Measurements from ENCODE around the gene BFSP1. TPM values are rescaled to one million over a fixed set of nuclear protein-coding genes. Genes with fewer than 3 reads are reported as not detected.

Gene BFSP1
- polyA plus RNA-seq, 3 donors = 3.9 to 4.5 (median 3.9) TPM

- no peak for DNase-seq (ENCODE audit: low read depth in 3 of 3, low spot score in 2 of 3)
Observed at GRCh38 chr20:17469246-17470030, 61.7 kb downstream of the BFSP1 start.

DNA sequence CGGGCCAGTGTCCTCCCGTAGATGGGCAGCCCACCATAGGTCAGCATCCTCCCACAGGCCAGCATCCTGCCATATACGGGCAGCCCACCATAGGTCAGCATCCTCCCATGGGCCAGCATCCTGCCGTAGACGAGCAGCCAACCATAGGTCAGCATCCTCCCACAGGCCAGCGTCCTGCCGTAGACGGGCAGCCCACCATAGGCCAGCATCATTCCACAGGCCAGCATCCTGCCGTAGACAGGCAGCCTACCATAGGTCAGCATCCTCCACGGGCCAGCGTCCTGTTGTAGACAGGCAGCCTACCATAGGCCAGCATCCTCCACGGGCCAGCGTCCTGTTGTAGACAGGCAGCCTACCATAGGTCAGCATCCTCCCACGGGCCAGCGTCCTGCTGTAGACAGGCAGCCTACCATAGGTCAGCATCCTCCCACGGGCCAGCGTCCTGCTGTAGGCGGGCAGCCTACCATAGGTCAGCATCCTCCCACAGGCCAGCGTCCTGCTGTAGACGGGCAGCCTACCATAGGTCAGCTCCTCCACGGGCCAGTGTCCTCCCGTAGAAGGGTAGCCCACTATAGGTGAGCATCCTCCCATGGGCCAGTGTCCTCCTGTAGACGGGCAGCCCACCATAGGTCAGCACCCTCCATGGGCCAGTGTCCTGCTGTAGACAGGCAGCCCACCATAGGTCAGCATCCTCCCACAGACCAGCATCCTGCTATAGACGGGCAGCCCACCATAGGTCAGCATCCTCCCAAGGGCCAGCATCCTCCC is 62.9 kb downstream of the BFSP1 start:
- no peak for DNase-seq (ENCODE audit: low read depth in 3 of 3, low spot score in 2 of 3)

- DNase-seq (ENCODE audit: low read depth in 3 of 3, low spot score in 2 of 3) = no peak
Observed at GRCh38 chr20:17467120-17467655, 64.0 kb downstream of the BFSP1 start.

DNA sequence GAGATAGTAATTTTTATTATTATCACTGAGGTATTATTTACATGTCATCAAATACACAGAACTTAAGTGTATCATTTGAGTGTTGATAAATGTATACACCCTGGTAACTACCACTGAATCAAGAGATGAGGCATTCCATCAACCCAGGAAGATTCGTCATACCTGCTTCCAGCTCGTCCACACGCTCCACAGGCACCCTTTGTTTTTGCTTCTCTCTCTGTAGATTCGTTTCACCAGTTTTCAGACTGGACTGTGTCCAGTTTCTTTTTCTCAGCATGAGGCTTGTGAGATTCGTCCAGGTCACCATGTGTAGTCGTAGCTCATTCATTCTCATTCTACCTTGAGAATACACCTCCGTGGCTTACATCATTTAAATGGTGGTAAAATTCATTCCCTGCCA is 64.5 kb downstream of the BFSP1 start:
- DNase-seq (ENCODE audit: low read depth in 3 of 3, low spot score in 2 of 3) = no peak

- DNase-seq (ENCODE audit: low read depth in 3 of 3, low spot score in 2 of 3) = no peak
Observed at GRCh38 chr20:17465236-17465635, 65.9 kb downstream of the BFSP1 start.

DNA sequence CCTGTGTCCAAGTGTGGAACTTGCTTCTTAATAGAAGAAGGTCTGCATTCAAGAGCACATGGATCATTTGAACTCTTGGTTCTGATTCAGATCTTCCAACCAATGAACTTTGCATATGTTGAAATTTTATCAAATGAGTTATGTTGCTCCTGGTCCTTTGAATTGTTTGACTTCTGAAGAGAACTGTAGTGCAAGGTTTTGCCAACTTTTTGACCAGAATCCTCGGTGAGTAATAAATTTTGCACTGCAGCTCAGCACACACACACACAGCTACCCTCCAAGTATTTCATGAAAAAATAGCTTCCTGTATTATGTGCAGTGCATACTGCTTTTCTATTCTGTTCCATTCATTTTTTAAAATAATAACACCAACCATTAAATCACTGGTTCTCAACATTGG is 67.5 kb downstream of the BFSP1 start:
- no peak for DNase-seq (ENCODE audit: low read depth in 3 of 3, low spot score in 2 of 3)

DNA sequence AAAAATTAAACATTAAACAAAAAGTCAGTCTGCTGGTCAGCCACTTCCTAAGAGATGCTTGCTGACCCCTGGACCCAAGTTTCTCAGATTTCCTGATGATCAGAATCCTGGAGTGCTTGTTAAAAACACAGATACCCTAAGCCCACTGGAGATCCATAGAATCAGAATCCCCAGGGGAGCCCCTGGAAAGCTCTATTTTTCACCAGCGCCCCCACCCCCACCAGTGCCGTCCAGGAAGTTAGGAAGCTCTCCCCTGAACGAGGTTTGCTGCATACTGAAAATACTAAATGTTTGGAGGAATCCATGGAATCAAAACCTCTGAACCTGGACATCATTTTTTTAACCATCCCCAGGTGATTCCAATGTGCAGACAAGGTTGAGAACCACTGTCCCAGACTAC is 69.2 kb downstream of the BFSP1 start:
- no peak for DNase-seq (ENCODE audit: low read depth in 3 of 3, low spot score in 2 of 3)

GRCh38 chr20:17460119-17460518 is 71.1 kb downstream of the BFSP1 start:
- DNase-seq (ENCODE audit: low read depth in 3 of 3, low spot score in 2 of 3) = no peak

DNA sequence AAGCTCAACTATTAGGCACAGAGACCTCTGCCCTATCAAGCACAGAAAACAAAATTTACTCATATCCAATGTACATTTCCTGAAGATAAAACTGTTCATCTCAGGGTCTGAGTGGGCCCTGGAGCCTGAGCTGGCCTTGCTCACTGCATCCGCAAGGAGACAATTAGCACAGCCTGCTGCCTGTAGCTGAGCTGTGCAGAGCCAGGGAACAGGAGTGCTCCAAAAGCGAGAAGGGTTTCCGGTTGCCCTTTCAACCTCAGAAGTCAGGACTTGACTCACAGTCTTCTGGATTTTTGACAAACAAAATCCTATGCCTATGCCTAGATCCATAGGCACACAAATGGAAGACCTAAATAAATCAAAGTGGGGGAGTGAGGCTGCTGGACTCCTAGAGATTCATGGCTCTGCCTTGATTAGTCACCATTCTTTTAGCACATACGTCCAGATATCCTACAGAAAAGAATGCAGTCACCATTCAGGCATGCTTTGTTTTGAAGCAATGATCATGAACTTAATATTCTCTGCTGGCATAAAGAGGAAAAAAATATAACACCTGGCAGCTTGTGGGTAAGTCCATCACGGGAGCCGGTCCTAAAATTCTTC is 73.5 kb downstream of the BFSP1 start:
- DNase-seq (ENCODE audit: low read depth in 3 of 3, low spot score in 2 of 3) = no peak

GRCh38 chr20:17457079-17457478 is 74.1 kb downstream of the BFSP1 start:
- DNase-seq (ENCODE audit: low read depth in 3 of 3, low spot score in 2 of 3) = no peak

DNA sequence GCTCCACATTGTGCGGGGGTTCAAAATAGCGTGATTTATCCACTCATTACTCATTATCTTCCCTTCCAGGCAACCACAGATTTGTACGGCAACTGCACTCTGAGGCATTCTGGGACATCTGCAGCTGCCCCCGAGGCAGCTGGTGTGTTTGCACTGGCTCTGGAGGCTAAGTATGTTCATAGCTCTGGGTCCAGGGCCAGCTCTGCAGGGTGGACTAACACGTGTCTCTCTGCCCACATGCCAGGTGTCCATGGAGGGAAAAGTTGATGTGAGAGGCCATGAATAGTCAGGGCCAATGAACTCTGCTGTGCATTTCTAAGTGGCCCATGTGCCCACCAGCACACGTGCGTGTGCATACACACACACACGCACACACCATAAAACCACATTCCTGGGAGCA is 74.9 kb downstream of the BFSP1 start:
- DNase-seq (ENCODE audit: low read depth in 3 of 3, low spot score in 2 of 3) = no peak

DNA sequence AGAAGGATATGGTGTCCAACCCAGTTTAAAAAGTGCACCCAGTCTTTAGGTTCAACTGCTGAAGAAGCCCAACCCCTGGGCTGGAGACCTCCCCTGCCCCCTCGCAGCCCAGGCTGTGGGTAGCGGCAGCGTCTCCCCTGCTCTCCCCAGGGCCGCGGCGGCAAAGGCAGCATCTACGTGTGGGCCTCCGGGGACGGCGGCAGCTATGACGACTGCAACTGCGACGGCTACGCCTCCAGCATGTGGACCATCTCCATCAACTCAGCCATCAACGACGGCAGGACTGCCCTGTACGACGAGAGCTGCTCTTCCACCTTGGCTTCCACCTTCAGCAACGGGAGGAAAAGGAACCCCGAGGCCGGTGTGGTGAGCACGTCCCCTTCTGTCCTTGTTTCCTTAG is 77.6 kb downstream of the BFSP1 start:
- no peak for DNase-seq (ENCODE audit: low read depth in 3 of 3, low spot score in 2 of 3)

- no peak for DNase-seq (ENCODE audit: low read depth in 3 of 3, low spot score in 2 of 3)
Observed at GRCh38 chr20:17452441-17452840, 78.7 kb downstream of the BFSP1 start.

DNA sequence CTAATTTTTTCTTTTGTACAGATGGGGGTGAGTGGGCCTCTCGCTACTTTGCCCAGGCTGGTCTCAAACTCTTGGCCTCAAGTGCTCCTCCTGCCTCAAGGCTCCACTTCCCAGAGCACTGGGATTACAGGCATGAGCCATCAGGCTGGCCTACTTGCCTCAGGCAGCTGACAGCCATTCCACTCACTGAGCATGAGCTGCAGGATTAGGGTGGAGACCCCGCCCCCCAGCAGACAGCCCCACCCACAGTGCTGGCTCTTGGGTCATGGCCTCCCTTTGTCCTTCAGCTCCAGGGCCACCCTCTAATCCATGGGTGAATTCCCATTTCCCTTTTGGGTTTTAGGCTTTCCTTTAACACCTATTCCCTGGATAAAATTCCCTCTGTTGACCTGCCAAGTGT is 82.1 kb downstream of the BFSP1 start:
- DNase-seq (ENCODE audit: low read depth in 3 of 3, low spot score in 2 of 3) = no peak

GRCh38 chr20:17448071-17448470 is 83.1 kb downstream of the BFSP1 start:
- no peak for DNase-seq (ENCODE audit: low read depth in 3 of 3, low spot score in 2 of 3)

GRCh38 chr20:17446171-17446570 is 85.0 kb downstream of the BFSP1 start:
- no peak for DNase-seq (ENCODE audit: low read depth in 3 of 3, low spot score in 2 of 3)

DNA sequence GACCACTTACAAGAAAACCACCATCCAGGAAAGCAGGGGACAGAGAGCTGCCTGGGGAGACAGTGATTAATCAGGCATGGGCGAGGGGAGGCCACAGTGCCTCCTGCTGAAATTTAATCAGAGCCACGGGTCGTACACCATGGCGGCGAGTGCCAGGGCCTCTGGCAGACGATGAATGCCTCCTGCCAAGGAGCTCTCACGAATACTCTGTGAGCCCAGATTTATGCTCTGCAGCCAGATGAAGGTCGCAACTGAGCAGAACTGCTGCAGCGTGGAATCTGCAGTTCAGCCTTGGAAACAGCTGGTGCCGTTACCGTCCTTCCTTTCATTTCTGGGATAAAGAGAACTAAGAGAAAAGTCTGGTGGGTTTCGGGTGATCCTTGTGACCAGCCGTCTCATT is 85.6 kb downstream of the BFSP1 start:
- no peak for DNase-seq (ENCODE audit: low read depth in 3 of 3, low spot score in 2 of 3)

GRCh38 chr20:17444091-17444490 is 87.1 kb downstream of the BFSP1 start:
- DNase-seq (ENCODE audit: low read depth in 3 of 3, low spot score in 2 of 3) = no peak

Data from right renal cortex interstitium (tissue), 3 donors.